ENCODE results near the gene DEAF1.

DEAF1 gene

DNA sequence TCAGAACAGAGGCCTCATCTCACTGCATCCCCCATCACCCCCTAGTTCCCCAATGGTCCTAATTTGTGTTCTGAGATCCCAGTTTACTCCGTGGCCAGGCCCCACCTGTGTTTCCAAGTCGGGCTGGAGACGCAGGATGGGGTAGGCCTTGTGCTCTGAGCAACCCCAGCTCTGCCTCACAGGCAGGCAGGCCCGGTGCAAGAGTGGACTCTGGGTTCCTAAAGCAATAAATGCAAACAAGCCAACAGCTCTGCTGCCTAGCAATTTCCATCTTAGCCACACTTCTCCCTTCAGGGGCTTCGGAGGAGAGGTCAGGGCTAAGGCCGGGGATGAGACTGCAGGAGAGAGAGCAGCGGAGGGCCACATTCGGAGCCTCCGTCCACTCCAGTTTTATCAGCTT lies 8.5 kb upstream of the DEAF1 start:
- Histone ChIP-seq H3K36me3 (ENCODE audit: control insufficient read depth, insufficient read depth, low read length) (no peaks in the 10 kb centered on the region), H3K4me3 (ENCODE audit: low read length) (no peak overlapping the region), H3K4me1 (ENCODE audit: control insufficient read depth, insufficient read depth, low read length) (peaks cover 9% of the 10 kb centered on the region), H3K9ac (ENCODE audit: low read length) (no peak overlapping the region), H3K27me3 (ENCODE audit: control insufficient read depth, insufficient read depth, low read length) (no peaks in the 10 kb centered on the region), H3K27ac (ENCODE audit: low read depth, low read length) (no peak overlapping the region)

DNA sequence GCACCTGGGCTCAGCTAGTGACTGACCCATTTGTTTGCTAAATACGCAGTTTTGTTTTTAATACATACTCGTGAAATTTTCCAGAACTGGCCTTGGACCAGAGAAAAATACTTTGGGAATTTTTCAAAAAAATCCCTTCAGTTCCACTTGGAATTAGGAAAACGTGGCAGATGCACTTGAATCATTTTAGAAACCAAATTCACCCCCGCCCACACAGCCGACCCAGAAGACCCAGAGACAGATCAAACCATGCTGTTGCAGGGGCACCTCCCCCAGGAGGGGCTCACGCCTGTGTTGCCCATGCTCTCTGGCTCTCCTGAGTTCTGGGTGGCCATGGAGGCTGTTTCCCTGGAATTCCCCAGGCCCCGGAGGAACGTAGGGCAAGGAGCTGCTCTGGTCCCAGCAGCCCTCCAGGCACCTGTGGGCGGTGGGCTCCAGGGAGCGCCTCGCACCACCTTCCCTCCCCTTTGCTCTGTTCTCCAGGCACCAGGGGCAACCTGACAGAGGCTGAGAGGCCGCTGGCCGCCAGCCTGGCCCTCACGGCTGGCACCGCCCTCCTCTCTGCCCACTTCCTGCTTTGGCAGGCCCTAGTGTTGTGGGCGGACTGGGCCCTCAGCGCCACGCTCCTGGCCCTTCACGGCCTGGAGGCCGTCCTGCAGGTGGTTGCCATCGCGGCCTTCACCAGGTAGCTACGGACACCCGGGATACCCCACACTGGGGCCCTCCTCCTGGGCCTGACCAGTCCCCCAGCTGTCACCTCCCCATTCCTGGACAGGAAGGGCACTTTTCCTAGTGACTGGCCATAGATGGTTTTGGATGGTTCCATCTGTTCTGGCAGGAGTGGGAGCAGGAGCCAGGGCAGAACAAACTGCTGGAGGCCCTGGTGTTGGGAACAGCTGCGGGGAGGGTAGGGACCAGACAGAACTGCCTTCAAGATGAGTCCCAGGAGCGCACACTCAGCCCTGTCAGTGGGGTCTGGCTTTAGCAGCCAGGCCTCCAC lies 7.7 kb upstream of the DEAF1 start:
- no peak overlapping the region for H3K4me3 ChIP-seq (ENCODE audit: low read length)
- H3K9ac ChIP-seq (ENCODE audit: low read length) = no peak overlapping the region
- no peaks in the 10 kb centered on the region for H3K36me3 ChIP-seq (ENCODE audit: control insufficient read depth, insufficient read depth, low read length)
- H3K27ac ChIP-seq (ENCODE audit: low read depth, low read length) = no peak overlapping the region
- no peaks in the 10 kb centered on the region for H3K27me3 ChIP-seq (ENCODE audit: control insufficient read depth, insufficient read depth, low read length)
- peaks cover 10% of the 10 kb centered on the region for H3K4me1 ChIP-seq (ENCODE audit: control insufficient read depth, insufficient read depth, low read length)

DNA sequence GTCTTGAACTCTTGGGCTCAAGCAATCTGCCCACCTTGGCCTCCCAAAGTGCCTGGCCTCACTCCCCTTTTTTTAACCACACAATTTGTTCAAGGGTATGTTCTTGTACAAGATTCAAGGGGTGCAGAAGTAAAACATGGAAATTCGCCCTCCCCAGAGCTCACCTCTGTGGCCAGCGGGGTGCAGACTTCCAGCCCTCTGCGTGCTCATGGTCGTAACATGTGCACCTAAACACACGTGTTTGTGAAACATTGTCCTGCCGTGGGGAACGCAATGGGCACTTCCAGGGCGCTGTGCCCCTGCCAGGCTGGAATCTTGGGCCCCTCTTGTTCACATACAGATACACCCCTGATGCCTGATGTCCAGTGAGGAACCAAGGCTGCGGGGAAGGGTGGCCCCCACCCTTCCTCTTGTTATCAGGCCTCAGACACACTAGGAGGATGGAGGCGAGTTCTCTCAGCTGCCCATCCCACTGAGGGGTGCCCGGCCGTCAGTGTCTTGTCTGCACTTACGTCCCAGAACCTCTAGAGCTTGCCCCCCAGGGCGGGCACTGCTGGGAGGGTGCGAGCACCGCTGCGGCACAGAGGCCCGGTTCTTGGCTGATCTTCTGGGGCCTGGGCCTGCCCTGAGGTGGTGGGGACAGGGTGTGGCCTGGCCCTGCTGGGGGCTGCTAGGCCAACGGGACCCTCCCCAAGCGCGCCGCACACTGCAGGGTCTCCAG lies 6.9 kb upstream of the DEAF1 start:
- peaks cover 9% of the 10 kb centered on the region for H3K4me1 ChIP-seq (ENCODE audit: control insufficient read depth, insufficient read depth, low read length)
- no peak overlapping the region for H3K4me3 ChIP-seq (ENCODE audit: low read length)
- no peak overlapping the region for H3K9ac ChIP-seq (ENCODE audit: low read length)
- no peak overlapping the region for H3K27ac ChIP-seq (ENCODE audit: low read depth, low read length)
- no peaks in the 10 kb centered on the region for H3K27me3 ChIP-seq (ENCODE audit: control insufficient read depth, insufficient read depth, low read length)
- H3K36me3 ChIP-seq (ENCODE audit: control insufficient read depth, insufficient read depth, low read length) = no peaks in the 10 kb centered on the region

DNA sequence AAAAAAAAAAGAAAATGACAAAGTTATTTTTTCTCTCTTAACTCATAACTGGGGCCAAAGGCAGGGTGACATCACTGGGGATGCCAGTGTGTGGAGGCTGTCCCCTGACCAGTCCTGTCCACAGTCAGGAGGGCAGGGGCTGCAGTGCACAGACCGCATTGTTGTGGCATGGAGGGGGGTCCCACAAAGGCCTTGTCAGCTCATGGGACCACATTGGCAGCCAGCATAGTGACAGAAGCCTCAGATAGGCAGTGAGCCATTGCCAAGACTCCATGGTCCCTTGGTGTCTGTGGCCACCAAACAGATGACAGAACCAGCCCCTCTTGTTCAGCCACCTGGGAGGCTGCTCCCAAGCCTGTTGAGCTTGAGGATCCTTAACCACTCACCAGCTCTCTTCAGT lies 4.7 kb upstream of the DEAF1 start:
- no peak overlapping the region for H3K9ac ChIP-seq (ENCODE audit: low read length)
- H3K4me1 ChIP-seq (ENCODE audit: control insufficient read depth, insufficient read depth, low read length) = peaks cover 6% of the 10 kb centered on the region
- H3K27me3 ChIP-seq (ENCODE audit: control insufficient read depth, insufficient read depth, low read length) = no peaks in the 10 kb centered on the region
- no peak overlapping the region for H3K27ac ChIP-seq (ENCODE audit: low read depth, low read length)
- H3K4me3 ChIP-seq (ENCODE audit: low read length) = no peak overlapping the region
- no peaks in the 10 kb centered on the region for H3K36me3 ChIP-seq (ENCODE audit: control insufficient read depth, insufficient read depth, low read length)

DNA sequence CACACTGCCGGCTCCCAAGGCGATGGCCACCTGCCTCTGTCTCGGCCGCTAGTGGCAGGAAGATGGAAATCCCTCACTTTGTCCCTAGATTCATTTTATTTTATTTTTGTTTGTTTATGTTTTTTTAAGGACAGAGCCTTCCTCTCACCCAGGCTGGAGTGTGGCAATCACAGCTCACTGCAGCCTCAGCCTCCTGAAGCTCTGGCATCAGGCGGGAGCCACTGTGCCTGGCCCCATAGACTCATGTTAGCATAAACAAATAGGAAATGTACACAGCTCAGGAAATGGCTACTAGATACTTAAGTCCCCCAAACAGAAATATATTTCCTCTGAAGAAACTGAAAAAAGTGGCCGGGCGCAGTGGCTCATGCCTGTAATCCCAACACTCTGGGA lies 4.1 kb upstream of the DEAF1 start:
- peaks cover 6% of the 10 kb centered on the region for H3K4me1 ChIP-seq (ENCODE audit: control insufficient read depth, insufficient read depth, low read length)
- H3K4me3 ChIP-seq (ENCODE audit: low read length) = no peak overlapping the region
- no peaks in the 10 kb centered on the region for H3K36me3 ChIP-seq (ENCODE audit: control insufficient read depth, insufficient read depth, low read length)
- H3K27me3 ChIP-seq (ENCODE audit: control insufficient read depth, insufficient read depth, low read length) = no peaks in the 10 kb centered on the region
- no peak overlapping the region for H3K9ac ChIP-seq (ENCODE audit: low read length)
- no peak overlapping the region for H3K27ac ChIP-seq (ENCODE audit: low read depth, low read length)

DNA sequence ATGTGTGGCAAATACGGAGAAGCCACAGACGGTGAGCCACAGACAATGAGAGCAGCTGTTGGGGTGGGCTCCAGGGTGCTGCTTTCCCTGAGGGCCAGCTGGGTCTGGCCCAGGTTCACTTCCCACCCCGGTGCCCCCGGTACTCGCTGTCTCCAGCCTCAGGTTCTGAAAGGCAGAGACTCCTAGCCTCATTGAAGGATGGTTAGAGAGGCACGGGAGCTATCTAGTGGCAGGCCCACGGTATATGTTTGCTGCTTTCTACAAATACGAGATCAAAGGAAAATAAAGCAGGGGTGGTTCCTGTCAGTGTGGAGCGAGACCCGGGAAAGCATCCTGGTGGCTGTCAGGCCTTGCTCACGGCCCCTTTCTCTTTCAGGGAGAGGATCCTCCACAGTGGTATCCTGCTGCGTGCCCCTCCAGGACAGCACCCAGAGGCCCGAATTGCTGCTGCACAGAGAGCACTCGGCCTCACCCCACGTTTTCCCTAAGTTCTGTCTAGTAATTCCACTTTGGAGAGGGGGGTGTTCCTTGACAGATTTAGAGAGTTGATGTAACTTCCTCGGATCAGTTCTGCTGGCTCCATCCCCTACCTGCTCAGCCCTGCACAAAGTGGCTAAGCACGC lies 3.6 kb upstream of the DEAF1 start:
- Histone ChIP-seq H3K4me1 (ENCODE audit: control insufficient read depth, insufficient read depth, low read length) (peaks cover 6% of the 10 kb centered on the region), H3K27ac (ENCODE audit: low read depth, low read length) (no peak overlapping the region)

DNA sequence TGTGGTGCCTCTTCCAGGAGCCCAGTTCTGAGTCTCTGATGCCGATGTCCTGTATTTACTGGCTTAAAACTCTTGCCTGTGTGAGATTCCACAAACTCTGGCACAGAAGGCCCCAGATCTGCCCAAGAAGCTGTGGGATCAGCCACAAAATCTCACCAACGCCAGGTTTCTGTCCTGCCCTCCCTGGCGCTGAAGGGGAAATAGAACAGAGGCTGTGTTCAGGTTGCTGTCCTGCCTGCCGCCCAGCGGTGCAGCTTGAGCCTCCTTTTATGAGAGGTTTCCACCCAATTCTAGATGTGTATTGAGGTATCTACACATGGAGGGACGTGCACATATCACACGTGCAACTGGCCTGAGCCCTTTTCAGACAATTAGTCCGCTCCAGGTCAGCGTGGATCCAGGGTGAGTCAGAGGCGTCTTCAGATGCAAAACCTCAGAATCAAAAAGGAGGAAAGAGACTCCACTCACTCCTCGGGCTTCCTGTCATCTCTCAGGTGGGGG lies 2.8 kb upstream of the DEAF1 start:
- peak overlapping the region; percentile 2 for H3K9ac ChIP-seq (ENCODE audit: low read length)
- H3K27ac ChIP-seq (ENCODE audit: low read depth, low read length) = peak overlapping the region; percentile 99
- peaks cover 6% of the 10 kb centered on the region for H3K4me1 ChIP-seq (ENCODE audit: control insufficient read depth, insufficient read depth, low read length)
- no peak overlapping the region for H3K4me3 ChIP-seq (ENCODE audit: low read length)
- no peaks in the 10 kb centered on the region for H3K27me3 ChIP-seq (ENCODE audit: control insufficient read depth, insufficient read depth, low read length)
- no peaks in the 10 kb centered on the region for H3K36me3 ChIP-seq (ENCODE audit: control insufficient read depth, insufficient read depth, low read length)

More for the DNA sequence above, 3.6 kb upstream of the DEAF1 start:
- H3K36me3 ChIP-seq (ENCODE audit: control insufficient read depth, insufficient read depth, low read length) = no peaks in the 10 kb centered on the region
- no peaks in the 10 kb centered on the region for H3K27me3 ChIP-seq (ENCODE audit: control insufficient read depth, insufficient read depth, low read length)
- H3K4me3 ChIP-seq (ENCODE audit: low read length) = no peak overlapping the region
- no peak overlapping the region for H3K9ac ChIP-seq (ENCODE audit: low read length)

DNA sequence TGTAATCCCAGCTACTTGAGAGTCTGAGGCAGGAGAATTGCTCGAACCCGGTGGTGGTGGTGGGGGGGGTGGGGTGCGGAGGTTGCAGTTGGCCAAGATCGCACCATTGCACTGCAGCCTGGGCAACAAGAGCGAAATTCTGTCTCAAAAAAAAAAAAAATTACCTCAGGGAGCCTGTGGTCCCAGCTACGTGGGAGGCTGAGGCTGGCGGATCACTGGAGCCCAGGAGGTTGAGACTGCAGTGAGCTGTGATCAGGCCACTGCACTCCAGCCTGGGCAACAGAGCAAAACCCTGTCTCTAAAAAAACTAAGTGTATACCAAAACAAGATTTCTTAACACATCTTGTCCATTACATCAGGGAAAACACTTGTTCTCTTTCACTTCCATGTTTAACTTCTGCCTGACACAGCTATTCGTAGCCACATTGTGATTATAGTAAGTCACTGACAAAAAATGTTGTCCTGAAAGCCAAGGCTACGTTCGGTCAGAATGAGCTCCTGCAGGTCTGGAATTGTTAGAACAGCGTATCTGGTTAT lies 2.0 kb upstream of the DEAF1 start:
- Histone ChIP-seq H3K9ac (ENCODE audit: low read length) (no peak overlapping the region), H3K27ac (ENCODE audit: low read depth, low read length) (peak overlapping the region; percentile 99), H3K36me3 (ENCODE audit: control insufficient read depth, insufficient read depth, low read length) (no peaks in the 10 kb centered on the region), H3K27me3 (ENCODE audit: control insufficient read depth, insufficient read depth, low read length) (no peaks in the 10 kb centered on the region), H3K4me1 (ENCODE audit: control insufficient read depth, insufficient read depth, low read length) (peaks cover 6% of the 10 kb centered on the region), H3K4me3 (ENCODE audit: low read length) (peak overlapping the region; percentile 1)

DNA sequence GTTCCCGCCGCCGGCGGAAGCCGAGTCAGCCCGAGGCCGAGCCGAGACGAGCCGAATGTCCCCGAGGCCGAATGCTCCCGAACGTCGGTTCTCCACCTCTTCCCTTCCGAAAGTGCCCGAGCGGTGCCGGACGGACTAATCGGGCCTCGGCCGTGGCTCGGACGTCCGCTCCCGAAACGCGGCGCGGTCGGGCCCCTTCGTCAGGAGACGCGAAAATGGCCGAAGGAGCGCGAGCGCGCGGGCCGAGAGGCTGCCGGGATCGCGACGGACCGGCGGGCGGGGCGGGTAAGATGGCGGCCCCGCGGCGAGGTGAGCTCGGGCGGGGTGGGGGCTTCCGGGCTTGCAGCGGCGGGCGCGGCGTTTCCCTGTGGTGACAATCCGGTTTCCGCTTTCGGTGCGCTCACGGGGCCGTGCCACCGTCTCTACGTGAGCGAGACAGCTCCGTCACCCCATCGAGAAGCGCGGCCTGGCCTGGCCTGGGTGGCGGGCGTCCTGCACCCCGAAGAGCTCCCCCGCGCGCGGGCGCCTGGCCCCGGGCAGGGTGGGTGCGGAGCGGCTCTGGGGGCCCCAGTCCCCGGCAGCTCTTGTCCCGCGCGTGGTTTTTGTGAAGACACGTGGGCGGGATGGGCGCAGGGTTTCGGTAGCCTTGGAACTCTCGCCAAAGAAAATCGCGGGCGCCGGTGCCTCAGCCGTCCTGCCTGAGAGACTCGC lies 671 bp upstream of the DEAF1 start, which contains the start of gene TMEM80:
TMEM80 (plus strand) TSS at position 279 of the 711 bp plus-strand sequence; CDS start at position 291, 12 bp downstream.
- peak within 1 kb of the TSS; percentile 99 for H3K27ac ChIP-seq (ENCODE audit: low read depth, low read length)
- H3K4me3 ChIP-seq (ENCODE audit: low read length) = peak within 1 kb of the TSS; percentile 86
- peaks cover 6% of the 10 kb centered on the region for H3K4me1 ChIP-seq (ENCODE audit: control insufficient read depth, insufficient read depth, low read length)
- H3K27me3 ChIP-seq (ENCODE audit: control insufficient read depth, insufficient read depth, low read length) = no peaks in the 10 kb centered on the region
- H3K36me3 ChIP-seq (ENCODE audit: control insufficient read depth, insufficient read depth, low read length) = no peaks in the 10 kb centered on the region
- H3K9ac ChIP-seq (ENCODE audit: low read length) = peak within 1 kb of the TSS; percentile 74

DNA sequence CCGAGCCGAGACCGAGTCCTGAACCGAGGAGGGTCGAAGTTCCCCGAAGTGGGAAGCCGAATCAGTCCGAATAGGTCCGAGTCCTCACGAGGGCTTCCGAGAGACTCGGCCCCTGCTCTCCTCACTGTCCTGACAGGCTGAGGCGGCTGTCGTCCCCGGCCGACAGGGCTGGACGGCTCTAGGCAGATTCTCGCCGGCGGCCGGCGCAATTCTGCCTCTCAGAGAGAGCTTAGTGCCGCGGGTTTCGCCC lies 191 bp upstream of the DEAF1 start:
- Histone ChIP-seq H3K27ac (ENCODE audit: low read depth, low read length) (peak overlapping the region; percentile 99), H3K27me3 (ENCODE audit: control insufficient read depth, insufficient read depth, low read length) (no peaks in the 10 kb centered on the region), H3K4me3 (ENCODE audit: low read length) (peak overlapping the region; percentile 68), H3K36me3 (ENCODE audit: control insufficient read depth, insufficient read depth, low read length) (no peaks in the 10 kb centered on the region), H3K4me1 (ENCODE audit: control insufficient read depth, insufficient read depth, low read length) (peaks cover 6% of the 10 kb centered on the region), H3K9ac (ENCODE audit: low read length) (peak overlapping the region; percentile 68)

DNA sequence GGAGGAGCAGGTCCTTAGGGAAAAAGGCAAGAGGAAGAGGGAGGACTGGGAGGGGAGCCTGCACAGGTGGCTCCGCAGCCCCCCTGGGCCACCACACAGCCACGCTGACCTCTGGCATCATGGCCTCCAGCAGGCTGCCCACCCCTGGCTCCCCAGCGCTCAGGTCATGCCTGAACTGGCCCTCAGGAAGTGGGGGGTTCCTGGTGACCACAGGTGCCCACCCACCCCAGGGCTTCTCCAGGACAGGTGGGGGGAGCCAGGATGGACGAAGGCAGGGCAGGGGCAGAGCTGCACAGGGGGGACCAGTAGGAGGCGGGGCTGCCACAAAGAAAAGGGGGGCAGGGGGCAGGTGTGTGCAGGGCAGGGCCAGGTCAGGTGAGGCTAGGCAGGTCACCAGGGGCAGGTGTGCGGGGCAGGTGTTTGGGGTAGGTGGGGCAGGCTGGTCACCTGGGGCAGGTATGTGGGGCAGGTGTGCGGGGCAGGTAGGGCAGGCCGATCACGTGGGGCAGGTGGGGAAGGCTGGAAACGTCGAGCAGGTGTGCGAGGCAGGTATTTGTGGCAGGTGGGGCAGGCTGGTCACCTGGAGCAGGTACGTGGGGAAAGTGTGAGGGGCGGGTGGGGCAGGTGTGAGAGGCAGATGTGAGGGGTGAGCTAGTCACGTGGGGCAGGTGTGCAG lies 997 bp downstream of the DEAF1 start:
- no peaks in the 10 kb centered on the region for H3K27me3 ChIP-seq (ENCODE audit: control insufficient read depth, insufficient read depth, low read length)
- H3K4me3 ChIP-seq (ENCODE audit: low read length) = peak overlapping the region; percentile 27
- H3K9ac ChIP-seq (ENCODE audit: low read length) = no peak overlapping the region
- H3K27ac ChIP-seq (ENCODE audit: low read depth, low read length) = no peak overlapping the region
- H3K4me1 ChIP-seq (ENCODE audit: control insufficient read depth, insufficient read depth, low read length) = peaks cover 6% of the 10 kb centered on the region
- H3K36me3 ChIP-seq (ENCODE audit: control insufficient read depth, insufficient read depth, low read length) = peaks cover 4% of the 10 kb centered on the region
